SK-N-MC (cell line): Measurements from ENCODE around the gene FARSB.

Source experiments
- DNase-seq: peaks from one replicate; pipeline ENCODE4 v3.0.0-alpha.2; 2011; ENCODE audit warnings: low read depth, low spot score
- H3K27ac ChIP-seq: fragments of 200-600 bp; sonication (generic); 2 replicates; pipeline ENCODE4 v1.5.1; 2016; ENCODE audit warnings: mixed run types
- H3K36me3 ChIP-seq: fragments of 200-600 bp; sonication (generic); 2 replicates; pipeline ENCODE4 v1.6.1; 2017; ENCODE audit warnings: antibody characterized with exemption, low read length, mixed read lengths; ENCODE audit not compliant: insufficient read depth
- H3K4me3 ChIP-seq: fragments of 200-600 bp; sonication (generic); 2 replicates; pipeline ENCODE4 v1.5.1; 2016
- H3K9ac ChIP-seq: fragments of 200-600 bp; sonication (generic); 2 replicates; pipeline ENCODE4 v1.8.0; 2017; ENCODE audit warnings: mixed run types, mixed read lengths; ENCODE audit not compliant: insufficient read length
- H3K9me3 ChIP-seq: fragments of 200-600 bp; sonication (generic); 2 replicates; pipeline ENCODE4 v1.6.1; 2017; ENCODE audit warnings: low read depth, mild to moderate bottlenecking, antibody characterized with exemption, low read length, moderate library complexity, mixed read lengths
- EZH2 ChIP-seq: fragments of 200-600 bp; sonication (generic); IDR thresholded peaks from one replicate; pipeline ENCODE4 v1.6.1; 2017; ENCODE audit warnings: antibody characterized with exemption
- FOXP2 ChIP-seq: optimal IDR thresholded peaks from 2 replicates; pipeline ENCODE3; 2011; ENCODE audit warnings: mild to moderate bottlenecking, moderate library complexity; ENCODE audit not compliant: insufficient read depth; ENCODE audit errors: extremely low read length, control extremely low read depth
- POLR2AphosphoS5 ChIP-seq: IDR thresholded peaks from 2 replicates; pipeline ENCODE4 v1.6.1; 2012; ENCODE audit warnings: mild to moderate bottlenecking, low read depth, low read length, borderline replicate concordance

Gene FARSB

DNA sequence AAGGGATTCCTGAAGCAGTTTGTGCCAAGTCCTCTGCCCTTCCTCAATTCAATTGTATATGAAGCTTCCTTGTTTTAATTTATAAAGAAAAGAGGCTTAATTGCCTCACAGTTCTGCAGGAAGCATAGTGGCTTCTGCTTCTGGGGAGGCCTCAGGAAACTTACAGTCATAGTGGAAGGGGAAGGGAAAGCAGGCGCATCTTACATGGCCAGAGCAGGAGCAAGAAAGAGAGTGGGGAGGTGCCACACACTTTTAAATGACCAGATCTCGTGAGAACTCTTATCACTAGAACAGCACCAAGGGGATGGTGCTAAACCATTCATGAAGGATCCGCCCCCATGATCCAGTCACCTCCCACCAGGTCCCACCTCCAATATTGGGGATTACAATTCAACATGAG lies 117.4 kb downstream of the FARSB start:
- no peak overlapping the region for H3K27ac ChIP-seq
- H3K36me3 ChIP-seq: no peaks in the 10 kb centered on the region
- no peaks in the 10 kb centered on the region for H3K9me3 ChIP-seq
- H3K9ac ChIP-seq: no peak overlapping the region
- H3K4me3 ChIP-seq: no peak overlapping the region
- TF ChIP-seq POLR2AphosphoS5 (no peak), EZH2 (no peak), FOXP2 (no peak)
- DNase-seq: no peak

DNA sequence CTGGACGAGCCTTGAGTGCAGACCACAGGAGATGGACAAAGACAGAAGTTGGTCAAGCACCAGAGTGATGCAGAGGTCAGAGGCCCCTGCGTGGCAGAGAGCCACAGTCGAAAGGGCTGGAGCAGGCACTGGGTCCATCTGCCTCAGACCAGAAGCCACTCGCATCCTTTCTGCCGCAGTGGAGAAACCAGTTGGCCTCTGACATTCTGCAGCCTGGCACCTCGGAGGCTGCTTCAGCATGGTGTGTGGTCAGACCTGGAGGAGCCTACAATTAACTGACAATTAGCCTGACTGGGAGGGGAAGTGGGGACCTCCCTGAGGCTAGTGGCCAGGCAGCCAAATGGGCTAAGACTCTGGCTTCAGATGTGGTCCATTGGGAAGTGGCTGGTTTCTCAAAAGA lies 120.4 kb downstream of the FARSB start:
- Histone ChIP-seq H3K27ac (no peak overlapping the region), H3K36me3 (no peaks in the 10 kb centered on the region), H3K4me3 (no peak overlapping the region), H3K9me3 (no peaks in the 10 kb centered on the region), H3K9ac (no peak overlapping the region)
- DNase-seq: no peak
- TF ChIP-seq POLR2AphosphoS5 (no peak), FOXP2 (no peak), EZH2 (no peak)

DNA sequence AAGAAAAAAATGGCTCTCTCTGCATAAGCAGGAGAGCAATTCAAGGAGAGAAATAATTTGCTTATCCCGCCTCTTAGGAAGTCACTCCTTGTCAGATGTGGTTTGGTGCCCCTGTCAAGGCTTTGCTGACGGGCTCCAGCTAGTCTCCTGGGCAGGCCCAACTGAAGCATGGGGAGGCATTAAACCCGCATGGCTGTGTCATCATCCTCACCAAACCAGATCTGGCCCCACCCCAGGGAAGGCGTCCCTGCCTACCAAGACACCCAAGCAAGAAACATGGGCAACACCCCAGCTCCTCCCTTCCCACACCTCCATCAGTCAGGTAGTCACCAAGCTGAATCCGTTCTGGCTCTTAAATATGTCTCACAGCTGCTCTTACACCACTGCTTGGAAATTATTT lies 123.6 kb downstream of the FARSB start:
- Histone ChIP-seq H3K27ac (no peak overlapping the region), H3K4me3 (no peak overlapping the region), H3K36me3 (no peaks in the 10 kb centered on the region), H3K9me3 (no peaks in the 10 kb centered on the region), H3K9ac (no peak overlapping the region)
- no peak for DNase-seq
- TF ChIP-seq POLR2AphosphoS5 (no peak), EZH2 (no peak), FOXP2 (no peak)

DNA sequence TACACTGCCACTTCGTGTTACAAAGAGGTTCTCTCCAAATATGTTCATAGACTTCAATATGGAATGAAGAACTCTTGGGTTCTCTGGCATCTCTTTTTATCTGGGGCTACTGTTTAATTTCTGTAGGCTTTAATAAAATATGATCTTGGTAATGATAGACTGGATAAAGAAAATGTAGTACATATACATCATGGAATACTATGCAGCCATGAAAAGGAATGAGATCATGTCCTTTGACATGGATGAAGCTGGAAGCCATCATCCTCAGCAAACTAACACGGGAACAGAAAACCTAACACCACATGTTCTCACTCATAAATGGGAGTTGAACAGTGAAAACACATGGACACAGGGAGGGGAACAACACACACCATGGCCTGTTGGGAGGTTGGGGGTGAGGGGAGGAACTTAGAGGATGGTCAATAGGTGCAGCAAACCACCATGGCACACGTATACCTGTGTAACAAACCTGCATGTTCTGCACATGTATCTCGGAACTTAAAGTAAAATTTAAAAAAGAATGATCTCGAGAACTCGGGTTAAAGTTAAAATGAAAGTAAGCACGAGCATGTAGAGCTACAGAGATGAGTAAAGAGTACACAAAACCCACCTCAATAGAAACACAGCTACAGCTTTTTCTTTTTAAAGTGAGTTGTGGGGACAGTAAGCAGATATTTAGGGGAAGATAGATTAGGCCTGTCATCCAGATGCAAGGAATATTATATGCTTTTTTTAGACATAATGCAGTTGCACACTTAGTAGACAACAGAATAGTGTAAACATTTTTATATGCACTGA lies 129.2 kb downstream of the FARSB start:
- Histone ChIP-seq H3K36me3 (no peaks in the 10 kb centered on the region), H3K4me3 (no peak overlapping the region), H3K27ac (no peak overlapping the region), H3K9ac (no peak overlapping the region), H3K9me3 (no peaks in the 10 kb centered on the region)
- TF ChIP-seq EZH2 (no peak), POLR2AphosphoS5 (no peak), FOXP2 (no peak)
- no peak for DNase-seq

DNA sequence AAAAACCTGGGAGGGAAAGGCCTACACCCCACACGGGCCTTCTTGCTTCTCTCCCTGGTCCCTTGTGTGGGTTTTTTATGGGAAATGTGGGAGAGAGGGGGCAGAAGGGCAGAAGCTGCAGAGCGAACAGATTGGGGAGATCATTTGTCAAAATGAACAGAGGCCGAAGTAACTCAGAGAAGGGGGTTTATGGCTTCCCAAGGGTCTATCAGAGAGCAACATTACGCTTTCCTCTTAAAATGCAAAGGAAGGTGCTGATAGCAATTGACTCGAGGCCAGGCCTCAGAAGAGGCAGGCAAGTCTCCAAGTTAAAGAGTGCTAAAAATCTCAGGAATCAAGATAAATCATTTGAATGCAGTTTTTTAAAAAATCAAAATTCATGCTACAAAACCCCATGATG lies 130.1 kb downstream of the FARSB start:
- no peak for DNase-seq
- TF ChIP-seq POLR2AphosphoS5 (no peak), FOXP2 (no peak), EZH2 (no peak)
- Histone ChIP-seq H3K9me3 (no peaks in the 10 kb centered on the region), H3K27ac (no peak overlapping the region), H3K36me3 (no peaks in the 10 kb centered on the region), H3K4me3 (no peak overlapping the region), H3K9ac (no peak overlapping the region)

DNA sequence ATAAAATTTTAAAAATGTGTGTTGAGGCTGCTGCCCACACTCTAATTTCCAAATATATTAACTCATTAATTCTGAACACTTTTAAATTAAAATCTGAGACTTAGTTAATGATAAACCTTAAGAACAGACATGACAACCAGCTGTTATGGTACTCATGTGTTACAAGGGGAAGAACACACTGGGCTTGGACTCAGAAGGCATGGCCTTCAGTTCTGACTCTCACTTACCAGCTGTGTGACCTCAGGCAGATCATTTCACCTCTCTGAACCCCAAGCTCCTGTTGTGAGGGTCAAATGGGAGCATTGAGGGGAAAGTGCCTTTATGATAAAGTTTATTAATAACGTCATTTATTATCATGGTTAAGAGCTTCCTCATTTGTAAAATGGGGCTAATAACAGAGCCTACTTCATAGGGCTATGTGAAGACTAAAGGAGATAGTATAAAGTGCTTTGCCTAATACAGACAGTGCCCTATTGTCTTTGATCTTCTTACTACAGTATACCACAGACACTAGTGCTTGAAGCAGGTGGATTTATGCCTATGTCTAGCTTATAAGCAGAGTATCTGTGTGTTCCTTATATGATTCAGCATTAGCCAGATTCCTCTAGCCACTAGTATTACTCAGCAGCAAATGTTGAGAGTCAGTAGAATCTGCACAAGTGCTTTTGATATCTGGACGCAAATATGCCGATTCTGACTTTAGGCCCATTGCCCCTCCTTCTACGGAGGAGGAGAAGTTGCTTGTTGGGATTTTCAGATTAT lies 131.9 kb downstream of the FARSB start:
- Histone ChIP-seq H3K27ac (no peak overlapping the region), H3K9me3 (no peaks in the 10 kb centered on the region), H3K9ac (no peak overlapping the region), H3K4me3 (no peak overlapping the region), H3K36me3 (no peaks in the 10 kb centered on the region)
- no peak for DNase-seq
- TF ChIP-seq EZH2: no peak
- no peak for TF ChIP-seq POLR2AphosphoS5
- TF ChIP-seq FOXP2: no peak

DNA sequence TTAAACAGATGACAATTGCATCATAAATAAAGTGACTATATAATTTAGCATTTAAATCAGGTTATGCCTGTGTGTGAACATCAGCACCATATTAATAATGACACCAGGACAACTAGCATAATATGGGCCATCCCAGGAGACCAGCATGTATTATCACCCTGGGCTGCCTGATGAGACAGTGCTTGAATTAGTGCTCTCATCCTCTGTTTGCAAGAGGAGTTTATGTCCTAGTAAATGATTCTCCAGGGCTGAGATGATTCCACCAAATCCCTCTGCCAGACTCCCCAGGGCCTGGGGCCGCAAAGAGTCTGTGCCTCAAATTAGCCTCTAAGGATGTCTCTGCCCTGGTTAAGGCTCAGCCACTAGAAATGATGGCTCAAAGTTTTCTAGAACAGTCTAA lies 133.8 kb downstream of the FARSB start:
- no peak overlapping the region for H3K9ac ChIP-seq
- H3K27ac ChIP-seq: no peak overlapping the region
- H3K36me3 ChIP-seq: no peaks in the 10 kb centered on the region
- H3K9me3 ChIP-seq: no peaks in the 10 kb centered on the region
- no peak overlapping the region for H3K4me3 ChIP-seq
- no peak for DNase-seq
- TF ChIP-seq POLR2AphosphoS5 (no peak), FOXP2 (no peak), EZH2 (no peak)

DNA sequence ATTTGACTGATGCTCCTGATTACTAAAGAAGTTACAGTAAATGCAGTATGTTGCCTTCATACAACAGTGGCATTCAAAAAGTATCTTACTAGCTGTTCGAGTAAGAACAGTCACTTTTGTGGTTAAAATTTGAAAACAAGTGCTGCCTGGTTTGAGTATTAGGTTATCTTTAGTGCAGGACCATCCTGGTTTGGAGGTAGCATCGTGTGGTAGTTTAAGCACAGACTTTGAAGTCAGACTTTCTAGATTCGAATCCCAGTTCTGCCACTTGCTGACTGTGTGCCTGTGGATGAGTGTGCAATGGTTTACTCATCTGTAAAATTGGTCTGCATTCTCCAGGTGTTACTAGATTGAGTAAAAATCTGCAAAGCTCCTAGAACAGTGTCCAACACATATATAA lies 134.8 kb downstream of the FARSB start:
- TF ChIP-seq POLR2AphosphoS5: no peak
- no peak for TF ChIP-seq EZH2
- TF ChIP-seq FOXP2: no peak
- no peak for DNase-seq
- no peaks in the 10 kb centered on the region for H3K36me3 ChIP-seq
- H3K9ac ChIP-seq: no peak overlapping the region
- no peak overlapping the region for H3K4me3 ChIP-seq
- H3K9me3 ChIP-seq: no peaks in the 10 kb centered on the region
- H3K27ac ChIP-seq: no peak overlapping the region
